ENCODE data around the gene CD22.
"Not testable (repeated sequence)": the region's sequence is repeated elsewhere in the genome, so short reads cannot be mapped to it uniquely, and the experiment has no call there.

The CD22 gene

DNA sequence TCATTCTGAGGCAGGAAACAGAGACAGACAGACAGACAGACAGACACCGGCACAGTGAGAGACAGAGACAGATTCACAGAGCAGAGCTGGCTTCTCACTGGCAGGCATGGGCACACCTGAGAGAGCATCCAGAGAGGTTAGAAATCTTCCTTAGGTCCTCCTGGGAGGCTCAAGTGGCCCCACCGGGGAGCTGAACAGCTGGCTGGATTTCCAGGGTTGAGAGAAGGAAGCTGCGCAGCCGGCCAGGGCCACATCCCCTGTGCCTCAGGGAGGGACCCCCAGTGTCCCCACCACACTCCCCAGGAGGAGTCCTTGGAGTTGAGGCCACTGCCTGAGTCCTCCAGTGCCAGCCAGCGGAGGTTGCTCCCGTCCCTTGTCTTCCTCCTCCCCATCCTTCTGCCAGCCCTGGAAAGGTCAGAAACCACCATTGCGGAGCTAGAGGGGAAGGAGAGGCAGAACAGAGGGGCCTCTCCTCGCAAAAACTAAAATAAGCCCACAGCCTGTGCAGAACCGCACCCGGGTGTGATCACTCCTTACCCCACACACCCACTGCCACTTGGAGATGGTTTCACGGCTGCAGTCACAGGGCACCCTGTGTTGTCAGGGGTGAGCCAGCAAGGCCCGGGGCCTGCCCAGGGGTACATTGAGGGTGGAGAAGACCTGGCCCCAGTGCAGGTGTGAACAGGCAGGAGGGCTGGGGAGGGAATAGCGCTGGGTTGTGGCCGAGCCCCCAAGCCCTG is 33.4 kb downstream of the CD22 start:
- DNase-seq, result no peak

DNA sequence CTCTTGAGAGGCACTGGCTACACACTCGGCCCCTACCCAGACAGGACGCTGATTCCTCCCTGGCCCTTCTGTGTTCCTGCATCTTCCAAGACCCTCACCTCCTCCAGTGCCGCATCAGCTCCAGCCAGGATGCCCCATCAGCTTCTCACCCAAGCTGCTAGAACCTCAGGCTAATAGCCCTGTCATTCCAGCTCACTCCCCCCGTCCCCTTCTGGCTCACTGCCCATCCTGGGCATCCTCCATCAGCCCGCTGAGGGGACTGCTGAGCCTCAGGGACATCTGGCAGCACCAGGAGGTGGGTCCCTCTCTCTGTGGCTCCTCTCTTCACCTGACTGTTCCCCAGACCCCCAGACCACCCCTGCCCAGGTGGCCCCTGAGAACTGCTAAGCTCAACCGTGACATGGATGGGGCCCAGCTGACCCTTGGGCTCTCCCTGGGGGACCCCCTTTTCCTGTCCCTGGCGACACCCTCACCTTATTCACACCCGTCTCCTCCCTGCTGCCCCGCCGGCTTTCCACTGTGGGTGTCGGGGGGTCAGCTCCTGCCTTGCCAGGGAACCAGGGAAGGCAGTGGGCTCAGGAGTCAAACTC is 34.1 kb downstream of the CD22 start:
- DNase-seq, result no peak

DNA sequence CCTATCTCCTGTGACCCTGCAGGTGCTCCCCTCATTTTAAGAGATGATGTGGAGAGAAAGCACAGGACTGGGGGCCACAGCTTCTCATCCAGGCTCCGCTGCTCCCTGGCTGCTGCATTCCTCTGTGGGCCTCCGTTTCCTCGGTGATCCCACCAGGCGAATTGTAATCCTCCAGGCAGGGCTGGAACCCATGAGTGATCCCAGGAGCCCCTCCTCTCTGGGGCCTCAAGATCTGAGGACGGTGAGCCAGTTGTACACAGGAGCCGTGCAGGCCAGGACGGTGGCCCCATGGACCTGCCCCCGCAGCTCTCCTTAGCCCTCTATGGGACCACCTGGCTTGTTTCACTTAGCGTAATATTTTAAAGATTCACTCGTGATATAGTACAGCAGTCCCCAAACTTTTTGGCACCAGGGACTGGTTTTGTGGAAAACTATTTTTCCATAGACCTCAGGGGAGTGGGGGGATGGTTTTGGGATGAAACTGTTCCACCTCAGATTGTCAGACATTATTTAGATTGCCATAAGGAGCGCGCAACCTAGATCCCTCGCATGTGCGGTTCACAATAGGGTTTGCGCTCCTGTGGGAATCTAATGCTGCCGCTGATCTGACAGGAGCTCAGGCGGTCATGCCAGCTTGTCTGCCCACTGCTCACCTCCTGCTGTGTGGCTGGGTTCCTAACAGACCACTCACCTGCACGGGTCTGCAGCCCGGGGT is 34.9 kb downstream of the CD22 start:
- DNase-seq, result no peak

DNA sequence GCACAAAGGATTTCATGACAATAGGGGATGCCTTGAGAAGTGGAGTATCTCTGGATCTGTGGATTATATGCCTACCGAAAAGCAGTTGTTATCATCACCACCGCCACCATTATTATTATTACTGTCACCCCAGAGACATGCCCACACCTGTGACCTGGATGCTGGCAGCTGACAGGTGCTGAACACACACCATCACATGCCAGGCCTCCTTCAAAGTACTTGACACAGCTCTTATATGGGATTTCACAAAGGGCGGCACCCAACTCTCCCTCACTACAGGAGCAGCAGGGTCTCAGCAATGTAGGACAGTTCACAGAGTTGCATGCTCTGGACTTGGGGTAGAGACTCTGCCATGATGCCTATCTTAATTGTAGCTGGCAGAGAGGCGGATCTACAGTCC is 36.3 kb downstream of the CD22 start:
- DNase-seq, result no peak

DNA sequence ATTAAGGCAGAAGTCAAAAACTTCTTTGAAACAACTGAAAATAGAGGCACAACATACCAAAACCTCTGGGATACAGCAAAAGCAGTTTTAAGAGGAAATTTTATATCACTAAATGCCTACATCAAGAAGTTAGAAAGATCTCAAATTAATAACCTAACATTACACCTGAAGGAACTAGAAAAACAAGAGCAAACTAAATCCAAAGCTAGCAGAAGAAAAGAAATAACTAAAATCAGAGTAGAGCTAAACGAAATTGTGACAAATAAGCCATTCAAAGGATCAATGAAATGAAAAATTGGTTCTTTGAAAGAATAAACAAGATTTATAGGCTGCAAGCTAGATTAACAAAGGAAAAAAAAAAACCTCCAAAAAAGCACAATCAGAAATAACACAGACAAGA is 39.4 kb downstream of the CD22 start:
- DNase-seq, result no peak

DNA sequence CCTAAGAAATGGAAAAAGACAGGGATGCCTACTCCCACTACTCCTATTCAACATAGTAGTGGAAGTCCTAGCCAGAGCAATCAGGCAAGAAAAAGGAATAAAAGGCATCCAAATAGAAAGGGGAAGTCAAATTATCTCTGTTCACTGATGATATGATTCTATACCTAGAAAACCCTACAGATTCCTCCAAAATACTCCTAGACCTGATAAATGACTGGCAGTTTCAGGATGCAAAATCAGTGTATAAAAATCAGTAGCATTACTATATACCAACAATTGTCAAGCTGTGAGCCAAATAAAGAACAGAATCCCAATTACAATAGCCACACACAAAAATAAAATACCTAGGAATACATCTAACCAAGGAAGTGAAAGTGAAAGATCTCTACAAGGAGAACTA is 40.5 kb downstream of the CD22 start:
- DNase-seq, result no peak

DNA sequence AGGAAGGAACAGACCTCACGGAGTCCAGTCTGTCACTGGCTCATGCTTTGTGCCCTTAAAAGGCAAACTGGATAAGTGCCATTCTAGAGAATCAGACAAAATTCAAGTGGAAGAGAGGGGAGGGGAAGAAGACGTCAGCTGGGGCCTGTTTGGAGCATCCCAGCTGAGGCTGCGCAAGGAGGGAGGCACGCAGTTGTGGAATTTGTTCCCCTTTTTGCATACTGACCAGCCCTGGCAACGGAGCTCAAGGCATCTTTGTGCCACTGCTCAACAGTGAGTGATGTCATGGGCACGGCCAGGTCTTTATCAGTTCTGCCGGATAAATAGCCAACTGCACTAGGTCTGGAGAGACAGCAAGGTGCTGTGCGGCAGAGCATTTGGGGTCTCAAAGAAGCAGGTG is 41.7 kb downstream of the CD22 start, which contains the start of gene GPR42:
Gene GPR42 (plus strand): TSS at position 347 of the 400 bp plus-strand sequence. CDS start 292 bp downstream, outside the sequence.
- no peak for DNase-seq

DNA sequence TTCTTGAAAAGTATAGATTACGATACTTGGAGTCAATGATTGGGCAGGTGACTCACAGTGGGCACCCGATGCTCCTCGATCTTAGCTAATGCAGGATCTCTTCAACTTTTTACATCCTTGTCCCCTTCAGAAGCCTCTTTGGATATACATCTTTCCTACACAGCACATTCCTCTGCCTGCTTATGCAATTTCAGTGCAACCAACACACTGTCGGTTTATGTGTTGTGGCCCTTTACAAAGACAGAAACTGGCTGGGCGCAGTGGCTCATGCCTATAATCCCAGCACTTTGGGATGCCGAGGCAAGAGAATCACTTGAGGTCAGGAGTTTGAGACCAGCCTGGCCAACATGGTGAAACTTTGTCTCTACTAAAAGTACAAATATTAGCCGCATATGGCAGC is 44.5 kb downstream of the CD22 start:
- DNase-seq, result no peak

DNA sequence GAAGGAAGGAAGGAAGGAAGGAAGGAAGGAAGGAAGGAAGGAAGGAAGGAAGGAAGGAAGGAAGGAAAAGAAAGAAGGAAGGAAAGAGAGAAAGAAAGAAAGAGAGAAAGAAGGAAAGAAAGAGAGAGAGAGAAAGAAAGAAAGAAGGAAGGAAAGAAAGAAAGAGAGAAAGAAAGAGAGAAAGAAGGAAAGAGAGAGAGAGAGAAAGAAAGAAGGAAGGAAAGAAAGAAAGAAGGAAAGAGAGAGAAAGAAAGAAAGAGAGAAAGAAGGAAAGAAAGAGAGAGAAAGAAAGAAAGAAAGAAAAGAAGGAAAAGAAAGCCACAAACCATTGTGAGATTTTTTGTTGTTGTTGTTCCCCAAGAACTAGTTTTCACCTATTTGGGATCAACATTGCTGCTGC is 45.0 kb downstream of the CD22 start:
- DNase-seq, result not testable (repeated sequence)

DNA sequence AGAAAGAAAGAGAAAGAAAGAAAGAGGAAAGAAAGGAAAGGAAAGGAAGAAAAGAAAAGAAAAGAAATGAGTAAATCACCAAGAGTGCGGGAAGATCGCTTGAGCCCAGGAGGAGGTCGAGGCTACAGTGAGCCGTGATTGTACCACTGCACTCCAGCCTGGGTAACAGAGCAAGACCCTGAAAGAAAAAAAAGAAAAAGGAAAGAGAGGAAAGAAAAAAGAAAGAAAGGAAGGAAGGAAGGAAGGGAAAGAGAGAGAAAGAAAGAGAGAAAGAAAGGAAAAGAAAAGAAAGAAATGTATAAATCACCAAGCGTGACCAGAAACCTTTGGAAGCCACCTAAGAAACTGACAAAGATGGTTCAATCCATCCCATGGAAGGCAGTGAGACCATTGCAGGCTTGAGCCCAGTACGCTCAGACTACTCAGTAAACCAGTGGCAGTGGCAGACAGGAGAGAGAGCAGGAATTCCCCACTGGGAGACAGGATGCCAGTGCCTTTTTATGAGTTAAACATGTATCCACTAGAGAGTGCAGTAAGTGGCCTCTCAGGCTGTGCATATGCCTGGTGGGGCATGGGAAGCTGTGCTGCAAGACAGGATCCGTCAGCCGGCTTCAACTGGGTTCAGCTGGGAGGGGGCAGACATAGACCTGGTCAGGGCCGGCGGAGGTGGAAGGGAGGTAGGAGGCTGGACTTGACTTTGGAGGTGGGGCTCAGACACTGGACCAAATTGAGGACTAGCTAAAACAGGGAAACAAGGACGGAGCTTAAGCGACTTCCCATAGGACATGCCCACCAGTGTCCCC is 46.7 kb downstream of the CD22 start:
- no peak for DNase-seq

DNA sequence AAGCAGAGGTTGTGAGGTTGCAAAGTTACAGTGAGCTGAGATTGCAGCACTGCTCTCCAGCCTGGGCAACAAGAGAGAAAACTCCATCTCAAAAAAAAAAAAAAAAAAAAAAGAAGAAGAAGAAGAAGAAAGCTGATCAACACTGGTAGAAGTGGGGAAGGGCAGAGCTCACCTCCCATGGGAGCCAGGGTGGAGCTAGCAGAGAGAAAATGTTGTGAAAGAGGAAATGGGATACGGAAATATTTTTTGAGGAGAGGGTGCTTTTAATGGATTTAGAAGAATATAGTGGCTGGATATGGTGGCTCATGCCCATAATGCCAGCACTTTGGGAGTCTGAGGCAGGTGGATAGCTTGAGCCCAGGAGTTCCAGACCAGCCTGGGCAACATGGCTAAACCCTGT is 48.7 kb downstream of the CD22 start:
- no peak for DNase-seq

DNA sequence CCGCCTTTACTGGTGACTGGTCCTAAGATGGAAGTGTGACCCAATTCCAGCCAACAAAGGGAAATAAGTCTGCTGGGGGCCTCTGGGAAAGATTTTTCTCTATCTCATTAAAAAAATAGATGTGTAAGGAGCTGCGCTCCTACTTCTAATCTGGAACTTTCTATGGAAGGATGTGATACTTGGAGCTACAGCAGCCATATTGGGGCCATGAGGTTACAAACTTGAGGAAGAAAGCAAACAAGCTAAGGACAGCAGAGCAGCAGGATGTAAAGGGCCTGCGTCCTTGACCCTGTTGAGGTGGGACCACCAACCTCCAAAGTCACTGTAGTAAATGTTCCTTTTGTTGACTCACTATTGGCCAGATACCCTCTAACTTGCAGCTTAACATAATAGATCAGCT is 49.4 kb downstream of the CD22 start:
- DNase-seq, result no peak

DNA sequence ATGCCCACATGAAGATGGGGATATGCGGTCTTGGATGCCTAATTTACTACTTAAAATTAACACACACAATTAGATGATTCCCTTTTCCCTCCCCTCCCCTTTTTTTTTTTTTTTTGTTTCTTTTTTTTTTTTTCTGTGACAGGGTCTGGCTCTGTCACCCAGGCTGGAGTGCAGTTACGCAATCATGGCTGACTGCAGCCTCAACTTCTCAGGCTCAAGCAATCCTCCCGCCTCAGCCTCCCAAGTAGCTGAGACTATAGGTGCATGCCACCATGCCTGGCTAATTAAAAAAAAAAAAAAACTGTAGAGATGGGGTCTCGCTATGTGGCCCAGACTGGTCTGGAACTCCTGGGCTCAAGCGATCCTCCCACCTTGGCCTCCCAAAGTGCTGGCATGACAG is 50.6 kb downstream of the CD22 start:
- DNase-seq, result not testable (repeated sequence)

DNA sequence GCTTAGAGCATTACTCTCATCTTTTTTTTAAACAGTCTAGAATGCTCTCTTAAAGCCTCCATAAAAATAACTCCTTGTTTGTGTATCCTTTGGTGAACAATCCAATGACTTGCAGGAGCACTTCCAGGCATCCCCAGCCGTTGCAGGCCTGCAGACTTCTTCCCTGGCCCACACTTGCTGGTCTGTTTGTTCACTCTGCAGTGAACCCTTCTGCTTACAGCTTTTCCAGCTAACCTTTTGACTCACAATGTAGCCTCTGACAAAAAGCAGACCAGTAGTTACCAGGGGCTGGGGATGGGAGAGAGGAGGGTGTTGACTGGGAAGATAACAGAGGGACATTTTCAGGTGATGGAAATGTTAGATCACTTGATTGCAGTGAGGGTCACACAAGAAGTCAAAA is 51.0 kb downstream of the CD22 start:
- DNase-seq, result no peak

DNA sequence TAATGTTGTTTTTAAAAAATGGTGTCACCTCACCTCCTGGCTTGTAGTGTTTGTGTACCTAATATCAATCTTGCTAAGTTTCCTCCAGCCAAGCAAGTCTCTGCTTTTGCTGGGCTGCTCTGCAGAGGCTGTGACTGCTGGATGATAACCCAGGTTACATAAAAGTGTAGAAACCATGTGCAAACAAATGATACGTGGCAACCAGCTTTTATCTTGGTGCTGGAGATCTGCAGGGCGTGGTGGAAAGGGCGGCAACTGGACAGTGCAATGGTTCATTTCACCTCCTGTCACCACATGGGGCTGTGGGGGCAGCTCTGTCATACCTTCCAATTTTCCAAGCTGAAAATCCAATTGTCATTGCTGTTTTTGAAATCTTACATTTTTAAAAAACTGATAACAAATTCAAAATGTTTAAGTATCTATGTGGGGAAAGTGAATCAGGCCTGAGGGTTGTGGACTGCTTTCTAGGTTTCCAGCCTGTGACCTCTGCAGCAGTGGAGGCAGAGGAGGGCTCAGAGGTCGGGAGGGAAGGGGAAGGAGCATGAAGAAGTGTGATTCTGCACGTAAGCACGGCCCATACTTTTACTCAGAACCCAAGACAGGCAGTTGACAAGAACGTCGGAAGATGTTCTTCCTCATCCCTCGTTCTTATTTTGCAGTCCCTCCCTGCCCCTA is 51.6 kb downstream of the CD22 start:
- DNase-seq, result no peak

DNA sequence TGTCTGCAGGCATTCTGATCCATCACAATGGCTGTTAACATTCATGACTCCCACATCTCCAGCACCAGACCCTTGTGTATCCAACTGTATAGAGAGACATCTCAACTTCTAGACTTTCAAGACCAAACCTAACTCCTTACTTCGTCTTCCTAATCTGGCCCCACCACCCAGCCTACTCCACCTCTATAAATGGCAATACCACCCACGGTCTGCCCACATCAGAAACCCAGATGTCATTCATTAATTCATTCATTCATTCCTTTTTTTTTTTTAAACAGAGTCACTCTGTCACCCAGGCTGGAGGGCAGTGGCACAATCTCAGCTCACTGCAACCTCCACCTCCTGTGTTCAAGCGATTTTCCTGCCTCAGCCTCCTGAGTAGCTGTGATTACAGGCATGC is 52.3 kb downstream of the CD22 start:
- DNase-seq, result no peak

DNA sequence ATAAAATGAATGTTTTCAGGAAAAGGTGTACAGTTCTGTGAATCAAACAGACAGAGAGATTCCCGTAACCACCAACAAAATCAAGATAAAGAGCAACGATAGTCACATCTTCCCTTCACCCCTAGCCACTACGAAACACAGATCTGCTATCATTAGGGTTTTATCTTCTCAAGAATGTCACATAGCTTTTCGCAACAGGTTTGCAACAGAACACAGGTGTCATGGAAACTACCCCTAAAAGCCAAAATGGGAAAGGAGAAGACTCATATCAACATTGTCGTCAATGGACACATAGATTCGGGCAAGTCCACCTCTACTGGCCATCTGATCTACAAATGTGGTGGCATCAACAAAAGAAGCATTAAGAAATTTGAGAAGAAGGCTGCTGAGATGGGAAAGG is 52.9 kb downstream of the CD22 start:
- no peak for DNase-seq

DNA sequence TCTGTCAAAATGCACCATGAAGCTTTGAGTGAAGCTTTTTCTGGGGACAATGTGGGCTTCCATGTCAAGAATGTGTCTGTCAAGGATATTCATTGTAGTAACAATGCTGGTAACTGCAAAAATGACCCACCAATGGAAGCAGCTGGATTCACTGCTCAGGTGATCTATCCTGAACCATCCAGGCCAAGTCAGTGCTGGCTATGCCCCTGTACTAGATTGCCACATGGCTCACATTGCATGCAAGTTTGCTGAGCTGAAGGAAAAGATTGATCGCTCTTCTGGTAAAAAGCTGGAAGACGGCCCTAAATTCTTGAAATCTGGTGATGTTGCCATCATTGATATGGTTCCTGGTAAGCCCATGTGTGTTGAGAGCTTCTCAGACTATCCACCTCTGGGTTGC is 54.5 kb downstream of the CD22 start:
- no peak for DNase-seq

DNA sequence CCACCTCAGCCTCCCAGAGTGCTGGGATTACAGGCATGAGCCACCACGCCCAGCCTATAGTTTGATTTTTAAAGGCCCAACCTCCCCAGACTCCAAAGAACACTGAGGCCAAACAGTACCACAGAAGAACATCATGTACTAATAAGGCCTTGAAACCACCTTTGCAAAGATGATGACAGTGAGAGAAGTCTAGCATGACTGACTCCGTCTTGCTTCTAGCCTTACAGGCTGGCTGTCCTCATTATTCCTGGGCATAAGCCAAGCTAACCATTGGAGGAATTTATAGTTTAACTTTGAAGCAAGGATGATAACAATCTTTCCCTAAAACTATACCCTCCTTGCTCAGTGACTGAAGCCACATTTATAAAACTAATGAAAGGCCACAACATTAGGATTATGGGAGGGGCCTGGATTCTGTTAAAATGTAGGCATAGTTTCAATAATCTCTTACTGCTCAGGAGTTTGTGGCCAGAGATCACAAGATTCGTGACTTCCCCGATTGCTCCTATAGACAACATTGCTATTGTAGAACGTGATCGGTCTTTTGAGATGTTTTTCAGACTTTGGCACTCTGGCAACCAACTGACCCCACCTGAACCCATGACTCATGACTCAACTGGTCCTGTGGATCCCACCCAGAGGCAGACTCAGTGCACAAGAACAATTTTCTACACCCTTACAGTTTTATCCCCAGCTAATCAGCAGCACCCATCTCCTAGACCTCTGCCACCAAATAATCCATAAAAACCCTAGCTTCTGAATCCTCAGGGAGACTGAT is 59.5 kb downstream of the CD22 start:
- DNase-seq, result no peak

DNA sequence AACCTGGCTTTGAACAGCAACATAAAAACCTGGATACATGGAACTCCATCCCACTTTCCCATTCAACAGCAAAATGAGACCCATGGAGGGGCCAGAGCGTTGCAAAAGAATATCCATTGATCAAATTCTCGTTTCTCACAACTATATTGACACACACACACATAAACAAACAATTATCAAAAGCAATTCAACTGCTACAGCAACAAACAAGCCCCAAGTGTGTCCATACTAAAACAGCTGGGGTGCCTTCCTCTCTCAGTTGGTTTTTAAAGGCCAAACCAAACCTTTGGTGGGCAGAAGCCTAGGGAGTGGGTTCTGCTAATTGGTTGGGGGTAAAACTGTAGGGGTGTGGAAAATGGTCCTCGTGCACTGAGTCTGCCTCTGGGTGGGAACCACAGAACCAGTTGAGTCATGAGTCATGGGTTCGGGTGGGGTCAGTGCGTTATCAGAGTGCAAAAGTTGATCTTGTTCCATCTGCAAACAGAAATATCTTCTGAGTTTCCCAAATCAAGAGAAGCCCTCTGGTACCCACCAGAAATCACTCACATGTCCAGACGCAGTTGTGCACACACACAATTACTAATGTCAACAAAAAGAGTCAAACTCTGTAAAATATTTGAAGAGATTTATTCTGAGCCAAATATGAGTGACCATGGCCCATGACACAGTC is 60.3 kb downstream of the CD22 start:
- DNase-seq, result no peak
